BLaER1 treated with 17β-estradiol and CSF1 and Interleukin-3, amounts not matched to agents 10 nM and 100 nM (cell line): ENCODE measurements around the gene GRHL3.

Experiments
- H3K27ac ChIP-seq, 11 experiments: shearing (Covaris generic); formaldehyde crosslinking; 2 replicates each; pipeline ENCODE4 v1.8.1; 2022
- H3K27me3 ChIP-seq, 11 experiments: shearing (Covaris generic); formaldehyde crosslinking; 2 replicates each; pipeline ENCODE4 v1.8.1; 2022
- H3K36me3 ChIP-seq, 11 experiments: shearing (Covaris generic); formaldehyde crosslinking; 2 replicates each; pipeline ENCODE4 v1.8.1; 2022
- H3K4me1 ChIP-seq, 10 experiments: shearing (Covaris generic); formaldehyde crosslinking; 2 replicates each; pipeline ENCODE4 v1.8.1; 2022
- H3K4me2 ChIP-seq, 11 experiments: shearing (Covaris generic); formaldehyde crosslinking; 2 replicates each; pipeline ENCODE4 v1.8.1; 2022
- H3K4me3 ChIP-seq, 10 experiments: shearing (Covaris generic); formaldehyde crosslinking; 2 replicates each; pipeline ENCODE4 v1.8.1; 2022
- H3K9ac ChIP-seq, 11 experiments: shearing (Covaris generic); formaldehyde crosslinking; 2 replicates each; pipeline ENCODE4 v1.8.1; 2022
- H3K9me3 ChIP-seq, 11 experiments: shearing (Covaris generic); formaldehyde crosslinking; replicated peaks in 1 of 11; 2 replicates each; pipeline ENCODE4 v1.8.1; 2022
- H4K20me1 ChIP-seq, 11 experiments: shearing (Covaris generic); formaldehyde crosslinking; 2 replicates each; pipeline ENCODE4 v1.8.1; 2022
- Cebpa-rat ChIP-seq, 11 experiments: shearing (Covaris generic); IDR thresholded peaks; 2 replicates each; pipeline ENCODE4 v1.8.1; 2022

GRHL3 gene

GRCh38 chr1:24362396-24362795 is 43.2 kb downstream of the GRHL3 start:
- Histone ChIP-seq H3K4me3 (no peak overlapping the region), H3K27ac (no peak overlapping the region), H3K27me3 (no peaks in the 10 kb centered on the region), H3K36me3 (no peaks in the 10 kb centered on the region), H3K9ac (no peak overlapping the region), H3K4me1 (peaks cover 0 to 34% (median 15%) of the 10 kb centered on the region in 10 experiments; a peak in 12 of 20 replicates), H3K9me3 (no peaks in the 10 kb centered on the region), H3K4me2 (no peak overlapping the region), H4K20me1 (no peaks in the 10 kb centered on the region; a peak in 1 of 22 replicates)
- no peak for TF ChIP-seq Cebpa-rat (IDR thresholded peaks at IDR 0.05)

GRCh38 chr1:24362982-24363614 is 43.9 kb downstream of the GRHL3 start:
- peak overlapping the region in 2 of 11 experiments; percentile 5 to 13; a peak in 2 of 22 replicates for H3K4me2 ChIP-seq
- TF ChIP-seq Cebpa-rat (IDR thresholded peaks at IDR 0.05), result no peak
- peaks cover 0 to 34% (median 15%) of the 10 kb centered on the region in 10 experiments; a peak in 12 of 20 replicates for H3K4me1 ChIP-seq
- H3K36me3 ChIP-seq, result no peaks in the 10 kb centered on the region
- no peak overlapping the region for H3K27ac ChIP-seq
- H3K4me3 ChIP-seq, result no peak overlapping the region
- H4K20me1 ChIP-seq, result no peaks in the 10 kb centered on the region; a peak in 1 of 22 replicates
- H3K9ac ChIP-seq, result no peak overlapping the region
- no peaks in the 10 kb centered on the region for H3K27me3 ChIP-seq
- no peaks in the 10 kb centered on the region for H3K9me3 ChIP-seq

GRCh38 chr1:24363994-24364393 is 44.8 kb downstream of the GRHL3 start:
- no peaks in the 10 kb centered on the region for H4K20me1 ChIP-seq
- no peaks in the 10 kb centered on the region for H3K9me3 ChIP-seq
- H3K4me2 ChIP-seq, result 0 out of 22 replicates have a peak overlapping the region, but pooled peaks of 1 of the 11 experiments have one; percentile 49
- H3K4me3 ChIP-seq, result no peak overlapping the region
- H3K36me3 ChIP-seq, result no peaks in the 10 kb centered on the region
- H3K27me3 ChIP-seq, result no peaks in the 10 kb centered on the region
- H3K27ac ChIP-seq, result no peak overlapping the region
- no peak for TF ChIP-seq Cebpa-rat (IDR thresholded peaks at IDR 0.05)
- no peak overlapping the region for H3K9ac ChIP-seq
- H3K4me1 ChIP-seq, result peaks cover 0 to 30% (median 14%) of the 10 kb centered on the region in 10 experiments; a peak in 12 of 20 replicates

- Histone ChIP-seq H3K36me3 (no peaks in the 10 kb centered on the region), H3K9ac (no peak overlapping the region), H3K27ac (peak overlapping the region in 1 of 11 experiments; percentile 37; a peak in 1 of 22 replicates), H3K9me3 (no peaks in the 10 kb centered on the region), H4K20me1 (no peaks in the 10 kb centered on the region), H3K4me2 (peak overlapping the region in 9 of 11 experiments; percentile 1 to 67 (median 49); a peak in 14 of 22 replicates), H3K4me3 (no peak overlapping the region), H3K4me1 (peaks cover 0 to 30% (median 14%) of the 10 kb centered on the region in 10 experiments; a peak in 12 of 20 replicates), H3K27me3 (no peaks in the 10 kb centered on the region)
- no peak for TF ChIP-seq Cebpa-rat (IDR thresholded peaks at IDR 0.05)
Observed at GRCh38 chr1:24364605-24364974, 45.4 kb downstream of the GRHL3 start.

- Histone ChIP-seq H3K4me3 (no peak overlapping the region), H3K4me2 (peak overlapping the region in 9 of 11 experiments; percentile 1 to 67 (median 49); a peak in 15 of 22 replicates), H3K9ac (peak overlapping the region in 1 of 11 experiments; percentile 10; a peak in 1 of 22 replicates), H4K20me1 (no peaks in the 10 kb centered on the region), H3K36me3 (no peaks in the 10 kb centered on the region), H3K9me3 (no peaks in the 10 kb centered on the region), H3K4me1 (peaks cover 0 to 30% (median 14%) of the 10 kb centered on the region in 10 experiments; a peak in 12 of 20 replicates), H3K27me3 (no peaks in the 10 kb centered on the region), H3K27ac (peak overlapping the region in 1 of 11 experiments; percentile 37; a peak in 2 of 22 replicates)
- TF ChIP-seq Cebpa-rat (IDR thresholded peaks at IDR 0.05), result no peak
Observed at GRCh38 chr1:24364975-24365678, 46.0 kb downstream of the GRHL3 start.

GRCh38 chr1:24366707-24367106 is 47.5 kb downstream of the GRHL3 start:
- Histone ChIP-seq H3K4me2 (no peak overlapping the region), H3K36me3 (no peaks in the 10 kb centered on the region), H3K9me3 (no peaks in the 10 kb centered on the region), H4K20me1 (no peaks in the 10 kb centered on the region), H3K9ac (no peak overlapping the region), H3K27me3 (no peaks in the 10 kb centered on the region), H3K27ac (no peak overlapping the region), H3K4me3 (no peak overlapping the region), H3K4me1 (peaks cover 0 to 30% (median 14%) of the 10 kb centered on the region in 10 experiments; a peak in 12 of 20 replicates)
- TF ChIP-seq Cebpa-rat (IDR thresholded peaks at IDR 0.05), result no peak

GRCh38 chr1:24369199-24369598 is 50.0 kb downstream of the GRHL3 start:
- TF ChIP-seq Cebpa-rat (IDR thresholded peaks at IDR 0.05), result no peak
- Histone ChIP-seq H3K4me1 (peaks cover 6 to 31% (median 19%) of the 10 kb centered on the region in 10 experiments; a peak in 18 of 20 replicates), H3K9me3 (no peaks in the 10 kb centered on the region), H3K4me3 (no peak overlapping the region), H3K36me3 (no peaks in the 10 kb centered on the region), H3K27ac (no peak overlapping the region), H3K27me3 (no peaks in the 10 kb centered on the region), H3K9ac (no peak overlapping the region), H4K20me1 (no peaks in the 10 kb centered on the region), H3K4me2 (no peak overlapping the region)

GRCh38 chr1:24369801-24370200 is 50.6 kb downstream of the GRHL3 start:
- Histone ChIP-seq H3K9me3 (no peaks in the 10 kb centered on the region), H3K4me2 (no peak overlapping the region), H3K27ac (no peak overlapping the region), H3K4me3 (no peak overlapping the region), H3K27me3 (no peaks in the 10 kb centered on the region), H3K36me3 (no peaks in the 10 kb centered on the region), H4K20me1 (no peaks in the 10 kb centered on the region), H3K9ac (no peak overlapping the region), H3K4me1 (peaks cover 6 to 25% (median 15%) of the 10 kb centered on the region in 10 experiments; a peak in 18 of 20 replicates)
- TF ChIP-seq Cebpa-rat (IDR thresholded peaks at IDR 0.05), result no peak

GRCh38 chr1:24373044-24373443 is 53.9 kb downstream of the GRHL3 start:
- Histone ChIP-seq H3K27ac (no peak overlapping the region), H3K4me2 (peak overlapping the region in 8 of 11 experiments; percentile 2 to 38 (median 16); a peak in 11 of 22 replicates), H3K4me3 (no peak overlapping the region), H3K27me3 (no peaks in the 10 kb centered on the region), H3K9ac (no peak overlapping the region), H4K20me1 (no peaks in the 10 kb centered on the region; a peak in 1 of 22 replicates), H3K9me3 (no peaks in the 10 kb centered on the region), H3K36me3 (no peaks in the 10 kb centered on the region), H3K4me1 (peaks cover 0 to 11% (median 9%) of the 10 kb centered on the region in 10 experiments; a peak in 12 of 20 replicates)
- no peak for TF ChIP-seq Cebpa-rat (IDR thresholded peaks at IDR 0.05)
